HepG2 (cell line): Measurements from ENCODE around the gene SETD1A. TPM values are rescaled to one million over a fixed set of nuclear protein-coding genes. Genes with fewer than 3 reads are reported as not detected.
A peak's percentile ranks its signal among the peaks of the same experiment; 100 is the strongest.

ENCODE experiments used
- BRD4 ChIP-seq: sonication (generic); formaldehyde crosslinking; IDR thresholded peaks from 2 replicates; pipeline ENCODE4 v1.4.0; 2020; ENCODE audit warnings: missing genetic modification reagents
- CEBPB ChIP-seq: IDR thresholded peaks from 2 replicates; pipeline ENCODE4 v1.6.1; 2011; ENCODE audit warnings: low read depth, low read length, improper control_type of control experiment, borderline replicate concordance
- FOSL2 ChIP-seq: sonication (generic); formaldehyde crosslinking; IDR thresholded peaks from 2 replicates; pipeline ENCODE4 v1.4.0; 2020; ENCODE audit warnings: missing genetic modification reagents
- HOXA5 ChIP-seq: sonication (generic); formaldehyde crosslinking; IDR thresholded peaks from 2 replicates; pipeline ENCODE4 v1.4.0; 2020; ENCODE audit warnings: missing genetic modification reagents
- KDM5A ChIP-seq: fragments of 200-600 bp; sonication (generic); IDR thresholded peaks from 2 replicates; pipeline ENCODE4 v1.7.0; 2018; ENCODE audit warnings: antibody characterized with exemption, mild to moderate bottlenecking, low read length, borderline replicate concordance
- RBFOX2 ChIP-seq: fragments of 200-400 bp; formaldehyde crosslinking; IDR thresholded peaks from 2 replicates; pipeline ENCODE4 v1.6.1; 2017; ENCODE audit warnings: low read depth, mild to moderate bottlenecking, low read length
- SIN3B ChIP-seq: fragments of 150-350 bp; IDR thresholded peaks from 2 replicates; pipeline ENCODE4 v1.6.1; 2014; ENCODE audit warnings: low read length
- SOX6 ChIP-seq, 2 experiments: fragments of 450-650 bp in 1 of 2; sonication (generic) in 1 of 2; formaldehyde crosslinking in 1 of 2; IDR thresholded peaks; 2 replicates each; pipeline versions ENCODE4 v1.4.0 to v1.6.1; 2017 to 2020; ENCODE audit warnings: antibody characterized with exemption in 1 of 2, mild to moderate bottlenecking in 1 of 2, missing genetic modification reagents in 1 of 2
- ZNF839 ChIP-seq: sonication (generic); formaldehyde crosslinking; IDR thresholded peaks from 2 replicates; pipeline ENCODE4 v1.4.0; 2020; ENCODE audit warnings: missing genetic modification reagents, mild to moderate bottlenecking, borderline replicate concordance
- polyA plus RNA-seq, 8 experiments: library from polyadenylated mRNA; depleted of rRNA in 3 of 8; stranded (reverse) in 7 of 8; unstranded in 1 of 8; fragments of >200 nt; fragmentation: Illumina TruSeq in 4 of 8; extraction: Trizol in 4 of 8; gene quantifications; 2 replicates each; pipeline versions ENCODE4 v1.2.1 to v1.2.3, GENCODE V29; 2011 to 2016; ENCODE audit warnings: low read depth in 4 of 8, missing spikeins in 1 of 8, mixed read lengths in 1 of 8; ENCODE audit not compliant: insufficient read depth in 1 of 8
- total RNA-seq, 5 experiments: library from RNA; depleted of rRNA; stranded (reverse); fragments of >200 nt; fragmentation: Illumina TruSeq; extraction: Trizol; gene quantifications; 2 replicates each; pipeline ENCODE4 v1.2.3, GENCODE V29; 2016; ENCODE audit warnings: low read depth in 1 of 5
- TF ChIP-seq, protein P1 (sequence below): fragments of 450-650 bp; IDR thresholded peaks from 2 replicates; pipeline ENCODE4 v1.6.1; 2016
- TF ChIP-seq, protein P2 (sequence below): sonication (generic); formaldehyde crosslinking; IDR thresholded peaks from 2 replicates; pipeline ENCODE4 v1.8.0; 2022; ENCODE audit warnings: missing genetic modification reagents, mild to moderate bottlenecking, inconsistent platforms, borderline replicate concordance
- TF ChIP-seq, protein P3 (sequence below): sonication (generic); formaldehyde crosslinking; IDR thresholded peaks from 2 replicates; pipeline ENCODE4 v1.4.0; 2020; ENCODE audit warnings: mild to moderate bottlenecking, missing genetic modification reagents
- TF ChIP-seq, protein P4 (sequence below): sonication (generic); formaldehyde crosslinking; IDR thresholded peaks from 2 replicates; pipeline ENCODE4 v1.4.0; 2020; ENCODE audit warnings: missing genetic modification reagents
- TF ChIP-seq, protein P5 (sequence below), 2 experiments: sonication (generic) in 1 of 2; formaldehyde crosslinking in 1 of 2; IDR thresholded peaks; 2 replicates each; pipeline versions ENCODE4 v1.4.0 to v1.6.1; 2016 to 2020; ENCODE audit warnings: borderline replicate concordance in 1 of 2, low read depth in 1 of 2, mild to moderate bottlenecking in 1 of 2, missing genetic modification reagents in 1 of 2

The SETD1A gene
- total and polyA plus RNA-seq, 2 of the 13 experiments (the other 11 are each of a cell fraction or from before 2014, with no cell fraction given), result 3.8 to 5.6 TPM

DNA sequence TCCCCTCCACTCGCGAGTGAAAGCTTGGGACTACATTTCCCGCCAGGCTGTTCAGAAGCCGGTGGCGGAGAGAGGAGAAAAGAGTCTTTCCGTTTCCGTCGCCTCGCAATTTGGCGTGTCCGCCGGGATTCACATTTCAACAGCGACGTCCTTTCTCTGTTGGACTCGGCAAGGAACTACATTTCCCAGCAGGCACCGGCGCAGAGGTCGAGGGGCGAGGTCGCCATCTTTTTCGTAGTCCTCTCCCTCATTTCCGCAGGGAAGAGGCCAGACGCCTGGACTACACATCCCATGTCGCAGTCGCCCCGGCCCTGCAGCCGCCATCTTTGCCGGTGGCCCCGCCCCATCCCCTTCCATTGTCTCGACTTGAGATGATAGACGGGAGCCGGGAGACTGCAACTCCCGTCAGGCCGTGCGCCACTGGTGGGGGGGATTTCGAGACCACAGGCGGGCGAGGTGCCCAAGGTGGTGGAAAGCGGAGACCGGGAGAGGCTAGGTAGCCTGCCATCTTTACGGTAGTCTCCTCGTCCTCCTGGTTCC, 35.1 kb upstream of the SETD1A start (continued):
- TF ChIP-seq, protein P1, sequence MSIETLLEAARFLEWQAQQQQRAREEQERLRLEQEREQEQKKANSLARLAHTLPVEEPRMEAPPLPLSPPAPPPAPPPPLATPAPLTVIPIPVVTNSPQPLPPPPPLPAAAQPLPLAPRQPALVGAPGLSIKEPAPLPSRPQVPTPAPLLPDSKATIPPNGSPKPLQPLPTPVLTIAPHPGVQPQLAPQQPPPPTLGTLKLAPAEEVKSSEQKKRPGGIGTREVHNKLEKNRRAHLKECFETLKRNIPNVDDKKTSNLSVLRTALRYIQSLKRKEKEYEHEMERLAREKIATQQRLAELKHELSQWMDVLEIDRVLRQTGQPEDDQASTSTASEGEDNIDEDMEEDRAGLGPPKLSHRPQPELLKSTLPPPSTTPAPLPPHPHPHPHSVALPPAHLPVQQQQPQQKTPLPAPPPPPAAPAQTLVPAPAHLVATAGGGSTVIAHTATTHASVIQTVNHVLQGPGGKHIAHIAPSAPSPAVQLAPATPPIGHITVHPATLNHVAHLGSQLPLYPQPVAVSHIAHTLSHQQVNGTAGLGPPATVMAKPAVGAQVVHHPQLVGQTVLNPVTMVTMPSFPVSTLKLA, result 0 out of 2 replicates have a peak, but pooled peaks have one; percentile 12
- TF ChIP-seq RBFOX2, result peak; percentile 82
- no peak; the same call in none of the 2 replicates for TF ChIP-seq FOSL2
- TF ChIP-seq, protein P2, sequence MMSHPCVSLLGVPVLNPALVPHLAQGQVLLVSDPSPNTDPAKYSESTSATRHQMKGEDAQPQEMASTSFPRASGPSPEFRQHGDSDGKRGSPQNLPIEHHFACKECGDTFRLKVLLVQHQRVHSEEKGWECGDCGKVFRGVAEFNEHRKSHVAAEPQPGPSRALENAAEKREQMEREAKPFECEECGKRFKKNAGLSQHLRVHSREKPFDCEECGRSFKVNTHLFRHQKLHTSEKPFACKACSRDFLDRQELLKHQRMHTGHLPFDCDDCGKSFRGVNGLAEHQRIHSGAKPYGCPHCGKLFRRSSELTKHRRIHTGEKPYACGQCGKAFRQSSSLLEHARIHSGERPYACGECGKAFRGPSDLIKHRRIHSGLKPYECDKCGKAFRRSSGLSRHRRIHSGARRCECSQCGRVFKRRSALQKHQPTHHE, result peak; percentile 55
- TF ChIP-seq SIN3B, result 0 out of 2 replicates have a peak, but pooled peaks have one; percentile 46
- no peak for TF ChIP-seq KDM5A
- no peak; the same call in 1 of the 2 replicates for TF ChIP-seq BRD4 (CRISPR knock-in tag)
- TF ChIP-seq, protein P3, sequence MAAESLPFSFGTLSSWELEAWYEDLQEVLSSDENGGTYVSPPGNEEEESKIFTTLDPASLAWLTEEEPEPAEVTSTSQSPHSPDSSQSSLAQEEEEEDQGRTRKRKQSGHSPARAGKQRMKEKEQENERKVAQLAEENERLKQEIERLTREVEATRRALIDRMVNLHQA (CRISPR knock-in tag), result no peak
- peak; percentile 80 for TF ChIP-seq HOXA5
- 0 out of 2 replicates have a peak, but pooled peaks have one; percentile 18 for TF ChIP-seq CEBPB
- TF ChIP-seq SOX6 (IDR thresholded peaks at IDR 0.05), result no peak
- peak; percentile 94 for TF ChIP-seq SOX6 (CRISPR knock-in tag; IDR thresholded peaks at IDR 0.05)
- TF ChIP-seq, protein P4, sequence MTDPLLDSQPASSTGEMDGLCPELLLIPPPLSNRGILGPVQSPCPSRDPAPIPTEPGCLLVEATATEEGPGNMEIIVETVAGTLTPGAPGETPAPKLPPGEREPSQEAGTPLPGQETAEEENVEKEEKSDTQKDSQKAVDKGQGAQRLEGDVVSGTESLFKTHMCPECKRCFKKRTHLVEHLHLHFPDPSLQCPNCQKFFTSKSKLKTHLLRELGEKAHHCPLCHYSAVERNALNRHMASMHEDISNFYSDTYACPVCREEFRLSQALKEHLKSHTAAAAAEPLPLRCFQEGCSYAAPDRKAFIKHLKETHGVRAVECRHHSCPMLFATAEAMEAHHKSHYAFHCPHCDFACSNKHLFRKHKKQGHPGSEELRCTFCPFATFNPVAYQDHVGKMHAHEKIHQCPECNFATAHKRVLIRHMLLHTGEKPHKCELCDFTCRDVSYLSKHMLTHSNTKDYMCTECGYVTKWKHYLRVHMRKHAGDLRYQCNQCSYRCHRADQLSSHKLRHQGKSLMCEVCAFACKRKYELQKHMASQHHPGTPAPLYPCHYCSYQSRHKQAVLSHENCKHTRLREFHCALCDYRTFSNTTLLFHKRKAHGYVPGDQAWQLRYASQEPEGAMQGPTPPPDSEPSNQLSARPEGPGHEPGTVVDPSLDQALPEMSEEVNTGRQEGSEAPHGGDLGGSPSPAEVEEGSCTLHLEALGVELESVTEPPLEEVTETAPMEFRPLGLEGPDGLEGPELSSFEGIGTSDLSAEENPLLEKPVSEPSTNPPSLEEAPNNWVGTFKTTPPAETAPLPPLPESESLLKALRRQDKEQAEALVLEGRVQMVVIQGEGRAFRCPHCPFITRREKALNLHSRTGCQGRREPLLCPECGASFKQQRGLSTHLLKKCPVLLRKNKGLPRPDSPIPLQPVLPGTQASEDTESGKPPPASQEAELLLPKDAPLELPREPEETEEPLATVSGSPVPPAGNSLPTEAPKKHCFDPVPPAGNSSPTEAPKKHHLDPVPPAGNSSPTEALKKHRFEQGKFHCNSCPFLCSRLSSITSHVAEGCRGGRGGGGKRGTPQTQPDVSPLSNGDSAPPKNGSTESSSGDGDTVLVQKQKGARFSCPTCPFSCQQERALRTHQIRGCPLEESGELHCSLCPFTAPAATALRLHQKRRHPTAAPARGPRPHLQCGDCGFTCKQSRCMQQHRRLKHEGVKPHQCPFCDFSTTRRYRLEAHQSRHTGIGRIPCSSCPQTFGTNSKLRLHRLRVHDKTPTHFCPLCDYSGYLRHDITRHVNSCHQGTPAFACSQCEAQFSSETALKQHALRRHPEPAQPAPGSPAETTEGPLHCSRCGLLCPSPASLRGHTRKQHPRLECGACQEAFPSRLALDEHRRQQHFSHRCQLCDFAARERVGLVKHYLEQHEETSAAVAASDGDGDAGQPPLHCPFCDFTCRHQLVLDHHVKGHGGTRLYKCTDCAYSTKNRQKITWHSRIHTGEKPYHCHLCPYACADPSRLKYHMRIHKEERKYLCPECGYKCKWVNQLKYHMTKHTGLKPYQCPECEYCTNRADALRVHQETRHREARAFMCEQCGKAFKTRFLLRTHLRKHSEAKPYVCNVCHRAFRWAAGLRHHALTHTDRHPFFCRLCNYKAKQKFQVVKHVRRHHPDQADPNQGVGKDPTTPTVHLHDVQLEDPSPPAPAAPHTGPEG (CRISPR knock-in tag), result peak; percentile 75
- TF ChIP-seq ZNF839 (CRISPR knock-in tag), result no peak
- TF ChIP-seq, protein P5, sequence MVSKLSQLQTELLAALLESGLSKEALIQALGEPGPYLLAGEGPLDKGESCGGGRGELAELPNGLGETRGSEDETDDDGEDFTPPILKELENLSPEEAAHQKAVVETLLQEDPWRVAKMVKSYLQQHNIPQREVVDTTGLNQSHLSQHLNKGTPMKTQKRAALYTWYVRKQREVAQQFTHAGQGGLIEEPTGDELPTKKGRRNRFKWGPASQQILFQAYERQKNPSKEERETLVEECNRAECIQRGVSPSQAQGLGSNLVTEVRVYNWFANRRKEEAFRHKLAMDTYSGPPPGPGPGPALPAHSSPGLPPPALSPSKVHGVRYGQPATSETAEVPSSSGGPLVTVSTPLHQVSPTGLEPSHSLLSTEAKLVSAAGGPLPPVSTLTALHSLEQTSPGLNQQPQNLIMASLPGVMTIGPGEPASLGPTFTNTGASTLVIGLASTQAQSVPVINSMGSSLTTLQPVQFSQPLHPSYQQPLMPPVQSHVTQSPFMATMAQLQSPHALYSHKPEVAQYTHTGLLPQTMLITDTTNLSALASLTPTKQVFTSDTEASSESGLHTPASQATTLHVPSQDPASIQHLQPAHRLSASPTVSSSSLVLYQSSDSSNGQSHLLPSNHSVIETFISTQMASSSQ (IDR thresholded peaks at IDR 0.05; ENCODE audit: low read depth), result no peak; the same call in 1 of the 2 replicates
- TF ChIP-seq, protein P5 (CRISPR knock-in tag; IDR thresholded peaks at IDR 0.05; ENCODE audit: borderline replicate concordance), result peak; percentile 14; the same call in 1 of the 2 replicates
